Astrocyte (in vitro differentiated cells and primary cell): ENCODE measurements around the gene ARL8B. TPM values are rescaled to one million over a fixed set of nuclear protein-coding genes. Genes with fewer than 3 reads are reported as not detected.

Experiments
- DNase-seq: peaks from one replicate; pipeline ENCODE4 v3.0.0-alpha.2; 2010; ENCODE audit warnings: low read depth
- FAIRE-seq: peaks from 2 replicates; lab custom pipeline; 2011; peaks lifted over from hg19 to GRCh38; lab: Jason Lieb, UNC
- H2AFZ ChIP-seq: 2 replicates; pipeline ENCODE4 v1.6.0; 2012; ENCODE audit warnings: low read depth, low read length, inconsistent platforms
- H3K27ac ChIP-seq: 2 replicates; pipeline ENCODE4 v1.5.1; 2011; ENCODE audit warnings: low read depth, low read length, inconsistent platforms
- H3K27me3 ChIP-seq: 2 replicates; pipeline ENCODE4 v1.6.0; 2011; ENCODE audit warnings: low read length, inconsistent platforms; ENCODE audit not compliant: insufficient read depth
- H3K36me3 ChIP-seq: 2 replicates; pipeline ENCODE4 v1.5.1; 2011; ENCODE audit warnings: low read length, inconsistent platforms; ENCODE audit not compliant: insufficient read depth
- H3K4me1 ChIP-seq: 2 replicates; pipeline ENCODE4 v1.5.1; 2011; ENCODE audit warnings: low read length, inconsistent platforms; ENCODE audit not compliant: insufficient read depth
- H3K4me2 ChIP-seq: 2 replicates; pipeline ENCODE4 v1.6.0; 2012; ENCODE audit warnings: low read length, inconsistent platforms
- H3K4me3 ChIP-seq: 2 replicates; pipeline ENCODE4 v1.5.1; 2011; ENCODE audit warnings: low read depth, mild to moderate bottlenecking, low read length, inconsistent platforms; ENCODE audit not compliant: insufficient read depth
- H3K79me2 ChIP-seq: 2 replicates; pipeline ENCODE4 v1.6.0; 2012; ENCODE audit warnings: mild to moderate bottlenecking, low read length, inconsistent platforms; ENCODE audit not compliant: insufficient read depth
- H3K9ac ChIP-seq: 2 replicates; pipeline ENCODE4 v1.6.0; 2012; ENCODE audit warnings: mild to moderate bottlenecking, low read length, inconsistent platforms
- H3K9me3 ChIP-seq: 2 replicates; pipeline ENCODE4 v1.5.1; 2012; ENCODE audit warnings: low read depth, mild to moderate bottlenecking, low read length, inconsistent platforms; ENCODE audit not compliant: insufficient read depth
- H4K20me1 ChIP-seq: 2 replicates; pipeline ENCODE4 v1.6.0; 2012; ENCODE audit warnings: low read length, inconsistent platforms; ENCODE audit not compliant: insufficient read depth
- H3K27ac Mint-ChIP-seq: one replicate; pipeline ENCODE4 v1.8.0; 2021; ENCODE audit warnings: mild to moderate bottlenecking, mixed read lengths; ENCODE audit not compliant: unreplicated experiment
- H3K27me3 Mint-ChIP-seq: one replicate; pipeline ENCODE4 v1.8.0; 2021; ENCODE audit warnings: low read depth, mixed read lengths; ENCODE audit not compliant: unreplicated experiment
- H3K36me3 Mint-ChIP-seq: one replicate; pipeline ENCODE4 v1.8.0; 2021; ENCODE audit warnings: low read depth, mixed read lengths; ENCODE audit not compliant: unreplicated experiment
- H3K4me1 Mint-ChIP-seq: one replicate; pipeline ENCODE4 v1.8.0; 2021; ENCODE audit warnings: low read depth, mixed read lengths; ENCODE audit not compliant: unreplicated experiment
- H3K4me3 Mint-ChIP-seq: one replicate; pipeline ENCODE4 v1.8.0; 2021; ENCODE audit warnings: mild to moderate bottlenecking, moderate library complexity, mixed read lengths; ENCODE audit not compliant: unreplicated experiment
- H3K9me3 Mint-ChIP-seq: one replicate; pipeline ENCODE4 v1.8.0; 2021; ENCODE audit warnings: mild to moderate bottlenecking, mixed read lengths; ENCODE audit not compliant: unreplicated experiment
- EZH2 ChIP-seq: IDR thresholded peaks from 2 replicates; pipeline ENCODE4 v1.6.1; 2012; ENCODE audit warnings: mild to moderate bottlenecking, low read length, inconsistent platforms; ENCODE audit not compliant: insufficient read depth
- total RNA-seq: library from RNA; stranded (reverse); gene quantifications from 2 replicates; pipeline ENCODE4 v1.2.1, GENCODE V29; 2021
- TF ChIP-seq, protein P1 (sequence below): IDR thresholded peaks from 2 replicates; pipeline ENCODE4 v1.5.1; 2011; ENCODE audit warnings: low read depth, mild to moderate bottlenecking, inconsistent platforms, low read length, moderate library complexity; ENCODE audit not compliant: insufficient read depth

The ARL8B gene
- total RNA-seq, 1 donor from 2014 or later = 64.1 TPM

GRCh38 chr3:5087209-5087608, 34.9 kb upstream of the ARL8B start:
- H3K9ac ChIP-seq = no peak overlapping the region
- H3K27me3 ChIP-seq = peaks cover 3% of the 10 kb centered on the region
- H4K20me1 ChIP-seq = no peaks in the 10 kb centered on the region
- Mint-ChIP-seq H3K9me3 (no peaks in the 10 kb centered on the region), H3K27ac (no peak overlapping the region), H3K36me3 (no peaks in the 10 kb centered on the region), H3K27me3 (peaks cover 17% of the 10 kb centered on the region), H3K4me1 (no peaks in the 10 kb centered on the region), H3K4me3 (no peak overlapping the region)
- H3K79me2 ChIP-seq = no peaks in the 10 kb centered on the region
- no peaks in the 10 kb centered on the region for H3K36me3 ChIP-seq
- TF ChIP-seq, protein P1, sequence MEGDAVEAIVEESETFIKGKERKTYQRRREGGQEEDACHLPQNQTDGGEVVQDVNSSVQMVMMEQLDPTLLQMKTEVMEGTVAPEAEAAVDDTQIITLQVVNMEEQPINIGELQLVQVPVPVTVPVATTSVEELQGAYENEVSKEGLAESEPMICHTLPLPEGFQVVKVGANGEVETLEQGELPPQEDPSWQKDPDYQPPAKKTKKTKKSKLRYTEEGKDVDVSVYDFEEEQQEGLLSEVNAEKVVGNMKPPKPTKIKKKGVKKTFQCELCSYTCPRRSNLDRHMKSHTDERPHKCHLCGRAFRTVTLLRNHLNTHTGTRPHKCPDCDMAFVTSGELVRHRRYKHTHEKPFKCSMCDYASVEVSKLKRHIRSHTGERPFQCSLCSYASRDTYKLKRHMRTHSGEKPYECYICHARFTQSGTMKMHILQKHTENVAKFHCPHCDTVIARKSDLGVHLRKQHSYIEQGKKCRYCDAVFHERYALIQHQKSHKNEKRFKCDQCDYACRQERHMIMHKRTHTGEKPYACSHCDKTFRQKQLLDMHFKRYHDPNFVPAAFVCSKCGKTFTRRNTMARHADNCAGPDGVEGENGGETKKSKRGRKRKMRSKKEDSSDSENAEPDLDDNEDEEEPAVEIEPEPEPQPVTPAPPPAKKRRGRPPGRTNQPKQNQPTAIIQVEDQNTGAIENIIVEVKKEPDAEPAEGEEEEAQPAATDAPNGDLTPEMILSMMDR = no peak
- TF ChIP-seq EZH2 = no peak
- H3K27ac ChIP-seq = no peak overlapping the region
- DNase-seq = no peak
- no peaks in the 10 kb centered on the region for H3K9me3 ChIP-seq
- FAIRE-seq = no peak
- H2AFZ ChIP-seq = no peak overlapping the region
- H3K4me2 ChIP-seq = no peak overlapping the region
- H3K4me3 ChIP-seq = no peak overlapping the region
- H3K4me1 ChIP-seq = no peaks in the 10 kb centered on the region

DNA sequence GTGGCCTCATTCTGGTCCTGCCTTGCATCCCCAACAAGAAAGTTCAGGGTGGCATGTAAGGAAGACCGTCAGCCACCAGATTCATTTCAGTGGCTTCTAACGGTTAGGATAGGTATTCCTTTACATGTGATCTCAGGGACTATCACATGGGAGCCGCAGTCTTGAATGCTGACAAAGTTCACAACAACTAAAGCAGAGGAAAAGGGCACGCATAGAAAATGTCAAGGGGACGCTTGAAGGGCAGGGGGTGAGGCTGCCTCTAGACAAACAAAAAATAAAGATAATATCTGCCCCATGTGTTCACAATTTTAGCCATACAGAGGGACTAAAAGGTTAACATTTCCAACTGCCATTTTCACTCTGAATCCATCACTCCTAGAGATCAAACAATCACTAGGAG, 31.9 kb upstream of the ARL8B start:
- no peak overlapping the region for H3K27ac ChIP-seq
- Mint-ChIP-seq H3K36me3 (no peaks in the 10 kb centered on the region), H3K27me3 (peaks cover 16% of the 10 kb centered on the region), H3K4me1 (no peaks in the 10 kb centered on the region), H3K27ac (no peak overlapping the region), H3K4me3 (no peak overlapping the region), H3K9me3 (no peaks in the 10 kb centered on the region)
- DNase-seq (no peak), FAIRE-seq (no peak)
- no peaks in the 10 kb centered on the region for H3K4me1 ChIP-seq
- no peak overlapping the region for H3K4me2 ChIP-seq
- no peaks in the 10 kb centered on the region for H3K79me2 ChIP-seq
- H3K27me3 ChIP-seq = peaks cover 3% of the 10 kb centered on the region
- no peaks in the 10 kb centered on the region for H3K36me3 ChIP-seq
- H4K20me1 ChIP-seq = no peaks in the 10 kb centered on the region
- H3K9ac ChIP-seq = no peak overlapping the region
- no peak overlapping the region for H2AFZ ChIP-seq
- no peaks in the 10 kb centered on the region for H3K9me3 ChIP-seq
- H3K4me3 ChIP-seq = no peak overlapping the region
- TF ChIP-seq, protein P1 = no peak
- no peak for TF ChIP-seq EZH2

DNA sequence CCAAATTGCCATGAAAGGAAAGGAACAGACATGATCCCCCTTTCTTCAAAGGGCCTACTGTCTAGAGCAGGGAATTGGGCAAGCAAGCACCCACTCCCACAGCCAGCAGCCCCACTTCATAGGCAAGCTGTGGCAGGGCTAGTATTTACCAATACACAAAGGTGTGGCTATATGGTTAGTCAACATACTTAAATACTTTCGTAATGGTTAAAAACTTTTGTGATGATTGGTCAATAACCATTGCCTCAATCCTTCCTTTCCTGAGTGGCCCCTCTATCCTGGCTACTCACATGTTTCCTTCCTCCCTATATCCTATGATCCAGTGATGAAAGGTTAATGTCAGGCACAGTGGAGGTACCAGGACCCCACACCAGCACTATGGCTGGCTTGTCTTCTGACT, 30.1 kb upstream of the ARL8B start:
- Histone ChIP-seq H2AFZ (no peak overlapping the region), H4K20me1 (no peaks in the 10 kb centered on the region), H3K4me1 (peaks cover 6% of the 10 kb centered on the region), H3K79me2 (no peaks in the 10 kb centered on the region), H3K4me2 (no peak overlapping the region), H3K27ac (no peak overlapping the region), H3K4me3 (no peak overlapping the region), H3K36me3 (no peaks in the 10 kb centered on the region), H3K9me3 (no peaks in the 10 kb centered on the region), H3K27me3 (peaks cover 6% of the 10 kb centered on the region), H3K9ac (no peak overlapping the region)
- Mint-ChIP-seq H3K4me3 (no peak overlapping the region), H3K36me3 (no peaks in the 10 kb centered on the region), H3K9me3 (peaks cover 3% of the 10 kb centered on the region), H3K4me1 (no peaks in the 10 kb centered on the region), H3K27me3 (peaks cover 28% of the 10 kb centered on the region), H3K27ac (no peak overlapping the region)
- FAIRE-seq (no peak), DNase-seq (no peak)
- no peak for TF ChIP-seq EZH2
- TF ChIP-seq, protein P1 = no peak
